ENCODE results near the gene FAM83G.

DNA sequence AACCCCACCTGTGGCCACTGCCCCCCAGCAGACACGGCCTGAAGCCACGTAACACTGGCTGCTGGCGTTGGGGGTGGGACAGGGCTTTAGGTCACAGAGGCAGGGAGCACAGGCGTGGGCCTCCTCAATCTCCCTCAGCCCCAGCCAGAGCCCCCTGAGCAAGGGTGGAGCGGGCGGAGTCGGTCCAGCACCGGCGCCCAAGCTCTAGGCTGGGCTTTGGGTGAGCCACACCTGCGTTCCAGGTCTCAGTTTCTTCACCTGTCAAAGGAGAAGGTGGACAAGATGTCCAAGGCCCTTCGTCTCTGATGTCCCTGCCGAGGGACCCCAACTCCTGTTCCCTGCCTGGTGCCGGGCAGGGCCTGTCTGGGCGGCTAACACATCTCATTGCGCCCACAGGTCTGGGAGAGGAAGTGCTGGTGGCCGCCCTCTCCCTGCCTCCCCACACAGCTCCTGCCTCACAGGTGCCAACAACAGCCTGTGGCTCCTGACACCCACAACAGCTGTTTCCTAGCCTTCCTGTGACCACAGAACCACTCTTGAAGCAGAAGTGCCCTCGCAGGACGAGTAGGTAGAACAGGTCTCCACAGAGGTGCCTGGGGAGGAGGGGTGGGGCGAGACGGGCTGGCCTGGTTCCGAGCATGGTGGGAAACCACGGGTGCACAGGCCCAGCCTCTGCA, 12.0 kb downstream of the FAM83G start:
- TF ChIP-seq, protein P1, sequence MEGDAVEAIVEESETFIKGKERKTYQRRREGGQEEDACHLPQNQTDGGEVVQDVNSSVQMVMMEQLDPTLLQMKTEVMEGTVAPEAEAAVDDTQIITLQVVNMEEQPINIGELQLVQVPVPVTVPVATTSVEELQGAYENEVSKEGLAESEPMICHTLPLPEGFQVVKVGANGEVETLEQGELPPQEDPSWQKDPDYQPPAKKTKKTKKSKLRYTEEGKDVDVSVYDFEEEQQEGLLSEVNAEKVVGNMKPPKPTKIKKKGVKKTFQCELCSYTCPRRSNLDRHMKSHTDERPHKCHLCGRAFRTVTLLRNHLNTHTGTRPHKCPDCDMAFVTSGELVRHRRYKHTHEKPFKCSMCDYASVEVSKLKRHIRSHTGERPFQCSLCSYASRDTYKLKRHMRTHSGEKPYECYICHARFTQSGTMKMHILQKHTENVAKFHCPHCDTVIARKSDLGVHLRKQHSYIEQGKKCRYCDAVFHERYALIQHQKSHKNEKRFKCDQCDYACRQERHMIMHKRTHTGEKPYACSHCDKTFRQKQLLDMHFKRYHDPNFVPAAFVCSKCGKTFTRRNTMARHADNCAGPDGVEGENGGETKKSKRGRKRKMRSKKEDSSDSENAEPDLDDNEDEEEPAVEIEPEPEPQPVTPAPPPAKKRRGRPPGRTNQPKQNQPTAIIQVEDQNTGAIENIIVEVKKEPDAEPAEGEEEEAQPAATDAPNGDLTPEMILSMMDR (IDR thresholded peaks at IDR 0.05; ENCODE audit: insufficient read depth, low read depth, low read length): no peak
- TF ChIP-seq EZH2 (IDR thresholded peaks at IDR 0.05; ENCODE audit: insufficient read depth, low read length): no peak

Measured in astrocyte (in vitro differentiated cells and primary cell).